Tibial nerve (tissue), 3 donors: ENCODE measurements around the gene INPP5E.

ENCODE experiments used
- CTCF ChIP-seq, 5 experiments: fragments of 200-600 bp in 3 of 5; fragments of 450-650 bp in 2 of 5; sonication (generic) in 3 of 5; IDR thresholded peaks; one replicate each; pipeline ENCODE4 v1.5.1; 2016 to 2019; ENCODE audit warnings: antibody characterized with exemption in 5 of 5, mild to moderate bottlenecking in 3 of 5, moderate library complexity in 2 of 5
- POLR2A ChIP-seq, 2 donors: fragments of 450-650 bp; IDR thresholded peaks; one replicate each; pipeline ENCODE4 v1.6.1; 2017; ENCODE audit warnings: antibody characterized with exemption in 2 of 2, mild to moderate bottlenecking in 2 of 2, moderate library complexity in 2 of 2

GRCh38 chr9:136447173-136447778, 7.6 kb upstream of the INPP5E start:
- TF ChIP-seq CTCF (IDR thresholded peaks at IDR 0.05), result no peak
- TF ChIP-seq POLR2A (IDR thresholded peaks at IDR 0.05), result no peak
